K562 (cell line): Measurements from ENCODE around the gene PLCG2. TPM values are rescaled to one million over a fixed set of nuclear protein-coding genes. Genes with fewer than 3 reads are reported as not detected.
A peak's percentile ranks its signal among the peaks of the same experiment; 100 is the strongest.

Source experiments
- FOXA1 ChIP-seq: fragments of 450-650 bp; IDR thresholded peaks from 2 replicates; pipeline ENCODE4 v1.6.1; 2016; ENCODE audit warnings: mild to moderate bottlenecking, borderline replicate concordance
- MYNN ChIP-seq, 2 experiments: sonication (generic); formaldehyde crosslinking in 1 of 2; IDR thresholded peaks; 2 replicates each; pipeline versions ENCODE4 v1.5.0 to v1.6.1; 2016 to 2020; ENCODE audit warnings: antibody characterized with exemption in 1 of 2, missing genetic modification reagents in 1 of 2
- NRF1 ChIP-seq, 2 experiments: fragments of 450-650 bp; IDR thresholded peaks in 1 of 2; conservative IDR thresholded peaks in 1 of 2; 2 replicates each; pipeline ENCODE4 v1.6.1; 2014; ENCODE audit warnings: mild to moderate bottlenecking in 2 of 2
- RAD21 ChIP-seq, 2 experiments: fragments of 250-450 bp in 1 of 2; fragments of 450-650 bp in 1 of 2; sonication (Bioruptor Pico) in 1 of 2; formaldehyde crosslinking in 1 of 2; IDR thresholded peaks in 1 of 2; conservative IDR thresholded peaks in 1 of 2; 2 replicates each; pipeline versions ENCODE4 v1.4.0 to v1.8.0; 2020 to 2022; ENCODE audit warnings: mild to moderate bottlenecking in 2 of 2, moderate library complexity in 1 of 2
- RB1 ChIP-seq: fragments of 450-650 bp; IDR thresholded peaks from 2 replicates; pipeline ENCODE4 v1.6.1; 2017; ENCODE audit warnings: low read depth, mild to moderate bottlenecking
- RBBP5 ChIP-seq: fragments of 200-600 bp; sonication (generic); IDR thresholded peaks from 2 replicates; pipeline ENCODE4 v1.6.1; 2012; ENCODE audit warnings: borderline replicate concordance, mild to moderate bottlenecking, low read length, control low read depth, inconsistent platforms; ENCODE audit not compliant: insufficient read depth, poor library complexity, severe bottlenecking
- SAP30 ChIP-seq: fragments of 200-600 bp; sonication (generic); IDR thresholded peaks from 2 replicates; pipeline ENCODE4 v1.6.1; 2012; ENCODE audit warnings: borderline replicate concordance, low read depth, mild to moderate bottlenecking, moderate library complexity, low read length, control low read depth, inconsistent platforms; ENCODE audit not compliant: insufficient read depth, poor library complexity, severe bottlenecking
- SIN3A ChIP-seq, 2 experiments: fragments of 150-350 bp in 1 of 2; IDR thresholded peaks; 2 replicates each; pipeline ENCODE4 v1.6.1; 2011 to 2016; ENCODE audit warnings: borderline replicate concordance in 2 of 2, low read depth in 2 of 2, low read length in 2 of 2, mild to moderate bottlenecking in 2 of 2, moderate library complexity in 2 of 2; ENCODE audit not compliant: control insufficient read depth in 1 of 2
- SIN3B ChIP-seq: fragments of 450-650 bp; IDR thresholded peaks from 2 replicates; pipeline ENCODE4 v1.6.1; 2017; ENCODE audit warnings: low read depth, mild to moderate bottlenecking, moderate library complexity
- SNRNP70 ChIP-seq: fragments of 200-400 bp; formaldehyde crosslinking; optimal IDR thresholded peaks from 2 replicates; pipeline ENCODE3; 2017; ENCODE audit warnings: low read depth, low read length
- TAL1 ChIP-seq: fragments of 450-650 bp; IDR thresholded peaks from 2 replicates; pipeline ENCODE4 v1.6.1; 2016; ENCODE audit warnings: mild to moderate bottlenecking
- TBP ChIP-seq: optimal IDR thresholded peaks from 2 replicates; pipeline ENCODE3; 2011; ENCODE audit warnings: low read depth, low read length, improper control_type of control experiment
- TRIM24 ChIP-seq, 2 experiments: fragments of 450-650 bp; IDR thresholded peaks; 2 replicates each; pipeline ENCODE4 v1.6.1; 2016
- USF1 ChIP-seq: sonication (generic); formaldehyde crosslinking; IDR thresholded peaks from 2 replicates; pipeline ENCODE4 v1.9.0; 2022; ENCODE audit warnings: mild to moderate bottlenecking, missing genetic modification reagents
- YBX1 ChIP-seq: fragments of 450-650 bp; IDR thresholded peaks from 2 replicates; pipeline ENCODE4 v1.7.1; 2016; ENCODE audit warnings: mild to moderate bottlenecking
- ZNF143 ChIP-seq: sonication (generic); formaldehyde crosslinking; IDR thresholded peaks from 2 replicates; pipeline ENCODE4 v1.9.0; 2022; ENCODE audit warnings: mild to moderate bottlenecking, missing genetic modification reagents
- ZNF311 ChIP-seq: fragments of 250-450 bp; sonication (Bioruptor Pico); IDR thresholded peaks from 2 replicates; pipeline ENCODE4 v1.4.0; 2020; ENCODE audit warnings: mild to moderate bottlenecking, moderate library complexity
- ZNF407 ChIP-seq: fragments of 450-650 bp; IDR thresholded peaks from 2 replicates; pipeline ENCODE4 v1.6.1; 2016; ENCODE audit warnings: low read depth
- polyA plus RNA-seq, 8 experiments: library from polyadenylated mRNA; depleted of rRNA in 4 of 8; stranded (reverse) in 5 of 8; unstranded in 3 of 8; fragments of >200 nt; fragmentation: Nextera tagmentation in 2 of 8; fragmentation: Illumina TruSeq in 1 of 8; extraction: Ambion mirVana in 2 of 8; extraction: Trizol in 1 of 8; gene quantifications; 2 replicates each; pipeline versions ENCODE4 v1.2.1 to v1.2.3, GENCODE V29; 2011 to 2014; ENCODE audit warnings: inconsistent platforms in 1 of 8, missing spikeins in 1 of 8
- total RNA-seq, 7 experiments: library from RNA; depleted of rRNA in 6 of 7; stranded (reverse); fragments of >200 nt in 6 of 7; fragmentation: Illumina TruSeq in 2 of 7; extraction: Trizol in 2 of 7; gene quantifications; 2 replicates each; pipeline versions ENCODE4 v1.2.1 to v1.2.3, GENCODE V29; 2011 to 2021; ENCODE audit warnings: low replicate concordance in 1 of 7

Gene PLCG2
- total and polyA plus RNA-seq, 9 of the 15 experiments (the other 6 are each of a cell fraction or from before 2014, with no cell fraction given): 0.94 to 7.1 (median 3.1) TPM

- TF ChIP-seq ZNF407 (no peak), FOXA1 (no peak), TBP (peak; percentile 29), SIN3B (0 out of 2 replicates have a peak, but pooled peaks have one; percentile 45), RBBP5 (no peak), ZNF311 (CRISPR knock-in tag) (no peak), RB1 (peak; percentile 70; the same call in 1 of the 2 replicates), MYNN (IDR thresholded peaks at IDR 0.05) (no peak), MYNN (CRISPR knock-in tag; IDR thresholded peaks at IDR 0.05) (no peak), RAD21 (CRISPR knock-in tag; conservative IDR thresholded peaks at IDR 0.05 in 1 of 2, IDR thresholded peaks at IDR 0.05 in 1 of 2) (0 out of 4 replicates have a peak, but pooled peaks of 1 of the 2 experiments have one; percentile 17), SAP30 (peak; percentile 56), ZNF143 (CRISPR knock-in tag) (no peak), USF1 (CRISPR knock-in tag) (peak; percentile 66; the same call in 1 of the 2 replicates), YBX1 (no peak), SIN3A (IDR thresholded peaks at IDR 0.05; ENCODE audit: borderline replicate concordance in 2 of 2, control insufficient read depth in 1 of 2, low read depth in 2 of 2, low read length in 2 of 2) (peak in 1 of 2 experiments; percentile 58; a peak in 1 of 4 replicates), SNRNP70 (no peak), TRIM24 (IDR thresholded peaks at IDR 0.05) (no peak), NRF1 (conservative IDR thresholded peaks at IDR 0.05 in 1 of 2, IDR thresholded peaks at IDR 0.05 in 1 of 2) (peak; percentile 48 to 62; a peak in 2 of 4 replicates), TAL1 (no peak)
Observed at GRCh38 chr16:81778861-81779535, at the start of gene PLCG2 (continued).
